PC-3 (cell line): ENCODE measurements around the gene GPATCH2L.

Experiments
- EZH2 ChIP-seq: fragments of 300-600 bp; sonication (generic); IDR thresholded peaks from one replicate; pipeline ENCODE4 v1.6.1; 2017; ENCODE audit warnings: antibody characterized with exemption, mild to moderate bottlenecking, low read length; ENCODE audit not compliant: unreplicated experiment
- TF ChIP-seq, protein P1 (sequence below): fragments of 300-600 bp; sonication (generic); conservative IDR thresholded peaks from 2 replicates; pipeline ENCODE4 v1.5.1; 2017; ENCODE audit warnings: antibody characterized with exemption, low read depth, mild to moderate bottlenecking, low read length

DNA sequence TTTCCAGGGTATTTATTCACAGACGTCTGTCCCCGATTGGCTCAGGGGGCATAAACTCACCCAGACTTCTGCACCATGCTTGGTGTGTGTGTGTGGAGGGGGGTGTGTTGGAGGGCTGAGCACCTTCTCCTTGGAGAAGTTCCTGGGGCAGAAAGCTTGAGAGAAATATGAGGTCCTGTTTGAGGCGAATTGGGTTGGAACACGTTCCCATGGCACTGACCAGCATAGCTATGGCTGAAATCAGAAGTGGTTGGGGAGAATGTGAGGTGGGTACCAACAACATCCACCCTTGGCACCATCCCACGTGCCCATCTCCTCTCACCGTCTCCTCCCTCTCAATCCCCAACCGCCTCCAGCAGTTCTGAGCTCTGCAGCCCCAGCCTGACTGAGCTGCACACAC lies 16.0 kb upstream of the GPATCH2L start:
- TF ChIP-seq, protein P1, sequence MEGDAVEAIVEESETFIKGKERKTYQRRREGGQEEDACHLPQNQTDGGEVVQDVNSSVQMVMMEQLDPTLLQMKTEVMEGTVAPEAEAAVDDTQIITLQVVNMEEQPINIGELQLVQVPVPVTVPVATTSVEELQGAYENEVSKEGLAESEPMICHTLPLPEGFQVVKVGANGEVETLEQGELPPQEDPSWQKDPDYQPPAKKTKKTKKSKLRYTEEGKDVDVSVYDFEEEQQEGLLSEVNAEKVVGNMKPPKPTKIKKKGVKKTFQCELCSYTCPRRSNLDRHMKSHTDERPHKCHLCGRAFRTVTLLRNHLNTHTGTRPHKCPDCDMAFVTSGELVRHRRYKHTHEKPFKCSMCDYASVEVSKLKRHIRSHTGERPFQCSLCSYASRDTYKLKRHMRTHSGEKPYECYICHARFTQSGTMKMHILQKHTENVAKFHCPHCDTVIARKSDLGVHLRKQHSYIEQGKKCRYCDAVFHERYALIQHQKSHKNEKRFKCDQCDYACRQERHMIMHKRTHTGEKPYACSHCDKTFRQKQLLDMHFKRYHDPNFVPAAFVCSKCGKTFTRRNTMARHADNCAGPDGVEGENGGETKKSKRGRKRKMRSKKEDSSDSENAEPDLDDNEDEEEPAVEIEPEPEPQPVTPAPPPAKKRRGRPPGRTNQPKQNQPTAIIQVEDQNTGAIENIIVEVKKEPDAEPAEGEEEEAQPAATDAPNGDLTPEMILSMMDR, result no peak
- no peak for TF ChIP-seq EZH2
